KOPT-K1 (cell line): ENCODE results near the gene ERV3-1.
"Not testable (repeated sequence)": the region's sequence is repeated elsewhere in the genome, so short reads cannot be mapped to it uniquely, and the experiment has no call there.

Source experiments
- H3K27ac ChIP-seq: fragments of 200-600 bp; sonication (generic); 2 replicates; pipeline ENCODE4 v1.5.1; 2016; ENCODE audit warnings: antibody characterized with exemption, mild to moderate bottlenecking, low read depth, low read length; ENCODE audit not compliant: poor library complexity, severe bottlenecking
- H3K36me3 ChIP-seq: fragments of 200-600 bp; sonication (generic); 2 replicates; pipeline ENCODE4 v1.5.1; 2017; ENCODE audit warnings: antibody characterized with exemption, mild to moderate bottlenecking, low read length, moderate library complexity; ENCODE audit not compliant: insufficient read depth
- H3K9me3 ChIP-seq: fragments of 200-600 bp; sonication (generic); 2 replicates; pipeline ENCODE4 v1.5.1; 2017; ENCODE audit warnings: antibody characterized with exemption, low read length, mild to moderate bottlenecking; ENCODE audit not compliant: insufficient read depth, poor library complexity, severe bottlenecking

The ERV3-1 gene

DNA sequence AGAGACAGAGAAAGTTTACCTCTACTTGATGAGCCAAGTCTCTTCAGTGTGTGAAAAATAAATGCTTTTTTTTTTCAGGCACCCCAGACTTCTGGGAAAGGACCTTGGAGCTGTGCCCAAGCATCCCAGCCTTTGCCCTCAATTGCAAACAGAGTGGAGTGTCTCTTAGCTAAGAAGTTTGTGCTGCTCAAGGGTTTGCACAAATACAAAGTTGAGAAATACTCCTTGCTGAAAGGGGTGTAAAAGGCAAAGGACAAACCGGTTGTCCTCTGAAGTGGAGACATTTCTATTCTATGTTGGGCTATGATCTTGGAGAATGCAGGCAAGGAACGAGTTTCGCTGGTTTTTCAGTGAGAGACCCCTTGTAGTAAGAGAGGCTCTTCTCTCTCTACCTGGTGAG is 14.5 kb upstream of the ERV3-1 start:
- H3K27ac ChIP-seq, H3K36me3 ChIP-seq, H3K9me3 ChIP-seq: not testable (repeated sequence)

DNA sequence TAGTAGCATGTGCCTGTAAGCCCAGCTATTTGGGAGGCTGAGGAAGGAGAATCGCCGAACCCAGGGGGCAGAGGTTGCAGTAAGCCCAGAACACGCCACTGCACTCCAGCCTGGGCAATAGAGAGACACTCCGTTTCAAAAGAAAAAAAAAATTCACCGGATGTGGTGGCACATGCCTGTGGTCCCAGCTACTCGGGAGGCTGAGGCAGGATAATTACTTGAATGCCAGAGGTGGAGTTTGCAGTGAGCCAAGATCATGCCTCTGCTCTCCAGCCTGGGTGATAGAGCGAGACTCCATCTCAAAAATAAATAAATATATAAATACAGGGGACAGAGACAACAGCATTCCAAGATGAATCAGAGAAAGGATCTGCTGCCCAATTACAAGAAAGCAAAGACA is 3.4 kb upstream of the ERV3-1 start:
- not testable (repeated sequence) for H3K36me3 ChIP-seq, H3K27ac ChIP-seq, H3K9me3 ChIP-seq

GRCh38 chr7:65009394-65009793 is 2.9 kb upstream of the ERV3-1 start:
- H3K36me3 ChIP-seq, H3K9me3 ChIP-seq, H3K27ac ChIP-seq: not testable (repeated sequence)

DNA sequence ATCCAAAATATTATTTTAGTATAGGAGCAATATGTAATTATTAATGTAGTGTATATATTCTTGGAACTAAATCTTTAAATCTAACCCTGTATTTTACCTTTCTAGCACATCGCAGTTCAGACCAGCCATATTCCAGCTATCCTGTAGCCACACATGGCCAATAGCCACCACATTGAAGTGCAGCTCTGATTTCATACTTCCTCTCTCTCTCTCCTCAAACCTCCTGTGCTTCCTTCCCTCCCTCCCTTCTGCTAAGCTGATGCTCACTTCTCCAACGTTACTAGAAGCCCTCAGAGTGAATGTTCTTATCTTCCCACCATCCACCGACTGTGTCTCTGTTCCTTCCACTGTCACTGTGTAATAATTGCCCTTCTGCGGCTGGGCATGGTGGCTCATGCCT is 549 bp upstream of the ERV3-1 start:
- peaks cover 31% of the 10 kb centered on the region for H3K36me3 ChIP-seq
- peak overlapping the region; percentile 80 for H3K27ac ChIP-seq
- H3K9me3 ChIP-seq: peaks cover 31% of the 10 kb centered on the region

DNA sequence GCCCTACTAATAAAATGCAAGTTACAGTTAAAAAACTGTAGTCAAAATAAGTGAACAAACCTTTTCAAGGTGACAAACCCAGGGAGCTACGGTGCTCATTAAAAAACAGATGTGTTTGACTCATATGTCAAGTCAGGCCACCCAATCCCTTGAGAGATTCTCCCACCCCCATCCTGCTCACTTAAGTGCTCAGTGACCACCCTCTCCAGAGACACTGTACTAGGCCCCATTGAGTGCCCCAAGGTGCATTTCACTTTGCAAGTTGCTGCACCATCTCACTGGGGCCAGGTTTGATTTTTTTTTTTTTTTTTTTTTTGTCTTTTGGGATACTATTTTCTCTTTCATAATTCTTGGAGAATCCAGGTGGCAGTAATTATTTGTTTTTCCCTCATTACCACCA is 1.9 kb downstream of the ERV3-1 start:
- Histone ChIP-seq H3K27ac (no peak overlapping the region), H3K36me3 (peaks cover 56% of the 10 kb centered on the region), H3K9me3 (peaks cover 55% of the 10 kb centered on the region)

DNA sequence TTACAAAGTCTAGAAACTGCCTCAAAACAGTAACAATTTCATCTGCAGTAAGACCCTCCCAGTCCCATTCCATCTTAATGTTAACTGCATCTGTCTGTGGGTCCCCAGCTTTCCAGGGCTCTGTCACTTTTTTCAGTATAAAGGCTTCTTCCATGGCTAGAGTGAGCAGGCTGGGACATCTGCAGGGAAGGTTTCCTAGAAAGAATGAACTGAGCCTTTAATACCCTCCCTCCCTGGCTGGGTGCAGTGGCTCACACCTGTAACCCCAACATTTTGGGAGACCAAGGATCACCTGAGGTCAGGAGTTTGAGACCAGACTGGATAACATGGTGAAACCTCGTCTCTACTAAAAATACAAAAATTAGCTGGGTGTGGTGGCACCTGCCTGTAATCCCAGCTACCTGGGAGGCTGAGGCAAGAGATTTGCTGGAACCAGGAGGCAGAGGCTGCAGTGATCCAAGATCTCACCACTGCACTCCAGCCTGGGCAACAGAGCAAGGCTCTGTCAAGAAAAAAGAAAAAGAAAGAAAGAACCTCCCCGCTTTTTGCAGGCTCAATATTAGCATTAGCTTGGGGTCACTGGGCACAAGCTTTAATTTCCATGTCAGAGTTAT is 3.4 kb downstream of the ERV3-1 start:
- Histone ChIP-seq H3K27ac (no peak overlapping the region), H3K9me3 (peaks cover 70% of the 10 kb centered on the region), H3K36me3 (peaks cover 71% of the 10 kb centered on the region)

DNA sequence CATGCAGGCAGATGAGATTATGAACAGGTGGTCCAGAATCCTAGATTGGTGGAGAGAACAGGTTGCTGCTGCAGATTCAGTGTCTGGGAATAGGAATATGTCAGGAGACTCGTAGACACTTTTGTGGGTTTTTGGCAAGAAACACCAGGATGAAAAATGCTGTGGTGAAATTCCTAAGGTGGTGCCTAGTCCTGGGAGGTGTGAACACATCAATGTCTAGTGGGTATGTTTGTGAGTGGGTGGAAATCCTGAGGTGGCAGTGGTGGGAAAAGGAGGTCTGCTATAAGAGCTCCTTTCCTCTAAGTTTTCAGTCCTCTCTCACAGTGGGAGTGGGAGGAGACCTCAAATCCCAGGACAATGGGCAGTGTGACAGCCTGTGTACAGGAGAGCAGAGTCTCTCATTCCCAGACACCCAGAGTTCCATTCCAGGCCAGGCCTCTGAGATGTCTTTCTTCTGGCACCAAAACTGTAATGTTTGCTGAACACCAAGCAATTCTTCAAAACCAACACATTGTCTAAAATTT is 5.1 kb downstream of the ERV3-1 start:
- H3K36me3 ChIP-seq: peaks cover 84% of the 10 kb centered on the region
- H3K9me3 ChIP-seq: peaks cover 88% of the 10 kb centered on the region
- H3K27ac ChIP-seq: no peak overlapping the region

DNA sequence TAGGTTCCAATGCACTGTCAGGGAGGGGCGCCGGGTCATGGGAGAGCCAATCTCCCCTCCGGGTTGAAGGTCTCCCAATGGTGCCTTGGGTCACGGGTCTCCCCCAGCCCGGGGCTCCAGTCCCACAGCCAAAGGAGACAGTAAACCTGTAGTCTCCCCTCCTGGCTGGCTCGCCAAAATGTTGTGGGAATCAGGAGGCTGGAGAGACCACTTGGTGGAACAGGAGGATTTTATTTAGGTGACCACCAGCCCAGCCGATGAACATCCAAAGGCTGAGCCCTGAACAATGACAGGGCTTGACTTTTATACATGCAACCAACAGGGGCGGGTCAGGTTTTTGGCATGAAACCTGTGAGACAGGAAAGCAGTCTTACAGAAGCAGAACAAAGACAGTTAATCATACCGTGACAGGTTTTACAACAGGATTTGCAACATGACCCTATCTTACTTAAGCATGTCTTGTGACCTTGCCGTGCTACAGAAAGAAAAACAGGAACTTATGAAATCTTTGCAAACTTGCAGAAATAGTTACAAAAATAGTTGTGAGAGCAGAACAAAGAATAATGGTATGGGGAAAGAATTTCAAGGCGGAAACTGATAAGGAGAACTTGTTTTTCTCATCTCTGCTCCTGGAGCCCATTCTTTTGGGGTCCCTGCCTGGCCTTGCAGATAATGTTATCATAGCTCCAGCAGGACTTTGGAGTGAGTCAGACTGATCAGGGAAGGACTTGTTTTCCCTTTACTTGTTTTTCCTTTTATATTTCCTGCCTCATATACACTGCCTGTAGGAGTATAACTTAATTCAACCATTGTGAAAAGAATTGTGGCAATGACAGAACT is 7.1 kb downstream of the ERV3-1 start:
- H3K27ac ChIP-seq: no peak overlapping the region

GRCh38 chr7:64998865-64999164 is 7.7 kb downstream of the ERV3-1 start:
- Histone ChIP-seq H3K9me3 (peaks cover 100% of the 10 kb centered on the region), H3K27ac (no peak overlapping the region)

More for the DNA sequence above, 7.1 kb downstream of the ERV3-1 start:
- peaks cover 84% of the 10 kb centered on the region for H3K36me3 ChIP-seq
- peaks cover 100% of the 10 kb centered on the region for H3K9me3 ChIP-seq

GRCh38 chr7:64997927-64998391 is 8.5 kb downstream of the ERV3-1 start:
- peaks cover 100% of the 10 kb centered on the region for H3K9me3 ChIP-seq
- no peak overlapping the region for H3K27ac ChIP-seq
- H3K36me3 ChIP-seq: peaks cover 76% of the 10 kb centered on the region

More at GRCh38 chr7:64998865-64999164, 7.7 kb downstream of the ERV3-1 start:
- peaks cover 78% of the 10 kb centered on the region for H3K36me3 ChIP-seq

DNA sequence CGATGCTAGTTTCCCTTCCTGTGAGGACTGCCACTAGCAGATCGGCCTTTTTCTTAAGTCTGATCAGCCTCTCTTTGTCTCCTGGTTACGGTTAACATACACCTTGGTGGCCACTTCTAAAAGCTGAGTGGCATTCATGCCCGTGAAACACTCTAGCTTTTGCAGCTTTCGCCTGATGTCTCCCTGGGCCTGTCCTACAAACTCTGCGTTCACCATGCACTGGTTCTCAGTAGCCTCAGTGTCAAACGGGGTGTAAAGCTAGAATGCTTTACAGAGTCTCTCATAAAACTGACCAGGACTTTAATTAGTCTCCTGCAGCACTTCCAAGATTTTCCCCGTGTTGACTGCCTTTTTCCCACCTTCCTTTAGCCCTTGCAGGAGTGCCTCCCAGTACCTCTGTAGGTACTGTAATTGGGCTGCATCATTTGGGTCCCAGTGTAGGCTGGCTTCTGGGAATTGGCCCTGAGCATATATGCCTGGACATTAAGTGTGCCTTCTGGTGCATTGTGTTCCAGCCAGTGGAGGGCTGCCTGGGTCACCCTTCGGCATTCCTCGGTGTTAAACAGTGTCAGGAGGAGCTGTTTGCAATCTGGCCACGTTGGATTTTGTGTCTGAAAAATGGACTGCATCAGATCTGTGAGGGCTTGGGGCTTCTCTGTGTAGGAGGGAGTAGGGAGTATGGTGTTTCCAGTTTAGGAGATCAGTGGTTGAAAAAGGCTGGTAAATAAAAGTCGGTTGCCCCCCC is 9.2 kb downstream of the ERV3-1 start:
- Histone ChIP-seq H3K27ac (no peak overlapping the region), H3K36me3 (peaks cover 76% of the 10 kb centered on the region), H3K9me3 (peaks cover 100% of the 10 kb centered on the region)

GRCh38 chr7:64996305-64996704 is 10.2 kb downstream of the ERV3-1 start:
- peaks cover 76% of the 10 kb centered on the region for H3K36me3 ChIP-seq
- H3K27ac ChIP-seq: no peak overlapping the region
- H3K9me3 ChIP-seq: peaks cover 100% of the 10 kb centered on the region

GRCh38 chr7:64993901-64994300 is 12.6 kb downstream of the ERV3-1 start:
- Histone ChIP-seq H3K27ac (no peak overlapping the region), H3K9me3 (peaks cover 98% of the 10 kb centered on the region), H3K36me3 (peaks cover 72% of the 10 kb centered on the region)

- H3K36me3 ChIP-seq: peaks cover 71% of the 10 kb centered on the region
- peaks cover 98% of the 10 kb centered on the region for H3K9me3 ChIP-seq
- no peak overlapping the region for H3K27ac ChIP-seq
Measured at GRCh38 chr7:64992971-64993370, 13.5 kb downstream of the ERV3-1 start.

GRCh38 chr7:64990936-64991335 is 15.6 kb downstream of the ERV3-1 start, which contains the start of gene ZNF117:
TSS of gene ZNF117 (minus strand) at chr7:64991036.
- no peak within 1 kb of the TSS for H3K27ac ChIP-seq

More at GRCh38 chr7:64990936-64991335, 15.6 kb downstream of the ERV3-1 start, which contains the start of gene ZNF117:
- peaks cover 79% of the 10 kb centered on the region for H3K36me3 ChIP-seq
- H3K9me3 ChIP-seq: peaks cover 98% of the 10 kb centered on the region
